PC-9 (cell line): ENCODE data around the gene EIF2S1. TPM values are rescaled to one million over a fixed set of nuclear protein-coding genes. Genes with fewer than 3 reads are reported as not detected.
"Not testable (repeated sequence)": the region's sequence is repeated elsewhere in the genome, so short reads cannot be mapped to it uniquely, and the experiment has no call there.

Source experiments
- BruUV-seq: library from RNA; stranded (reverse); fragments of 400-500 nt; replicated peaks from 2 replicates; lab custom pipeline; 2021; lab: Mats Ljungman, UMichigan
- CTCF ChIA-PET: fragments of 300-600 bp; sonication (Branson Sonifier 250); formaldehyde crosslinking; loops from one replicate; lab custom pipeline; 2022; ENCODE audit warnings: antibody characterized with exemption; lab: Charles Lee
- POLR2A ChIA-PET: fragments of 300-600 bp; sonication (Branson Sonifier 250); formaldehyde crosslinking; loops from one replicate; lab custom pipeline; 2022; ENCODE audit warnings: antibody characterized with exemption; ENCODE audit not compliant: unreplicated experiment; lab: Charles Lee
- DNase-seq, 2 experiments: peaks; one replicate each; pipeline versions ENCODE4 v3.0.0 to v3.0.0-alpha.2; 2015 to 2022; ENCODE audit warnings: mixed read lengths in 1 of 2
- H2AFZ ChIP-seq: fragments of 200-600 bp; sonication (generic); 2 replicates; pipeline ENCODE4 v1.8.1; 2017; ENCODE audit warnings: antibody characterized with exemption
- H3F3A ChIP-seq: fragments of 200-600 bp; sonication (generic); 2 replicates; pipeline ENCODE4 v1.8.1; 2017; ENCODE audit warnings: antibody characterized with exemption, mild to moderate bottlenecking, low read depth; ENCODE audit not compliant: insufficient read depth
- H3K27ac ChIP-seq: fragments of 200-600 bp; sonication (generic); 2 replicates; pipeline ENCODE4 v1.6.1; 2016; ENCODE audit warnings: mixed run types
- H3K27me3 ChIP-seq: fragments of 200-600 bp; sonication (generic); 2 replicates; pipeline ENCODE4 v1.6.1; 2016; ENCODE audit warnings: low read depth, mixed run types; ENCODE audit not compliant: insufficient read depth
- H3K36me3 ChIP-seq: fragments of 200-600 bp; sonication (generic); 2 replicates; pipeline ENCODE4 v1.6.1; 2016; ENCODE audit warnings: low read depth, mixed run types
- H3K4me1 ChIP-seq: fragments of 200-600 bp; sonication (generic); replicated peaks from 2 replicates; pipeline ENCODE4 v1.6.1; 2016; ENCODE audit warnings: mixed run types; ENCODE audit not compliant: insufficient read depth
- H3K4me2 ChIP-seq: fragments of 200-600 bp; sonication (generic); 2 replicates; pipeline ENCODE4 v1.6.1; 2017; ENCODE audit warnings: mixed run types
- H3K4me3 ChIP-seq: fragments of 200-600 bp; sonication (generic); 2 replicates; pipeline ENCODE4 v1.6.1; 2016; ENCODE audit warnings: mixed run types
- H3K79me2 ChIP-seq: fragments of 200-600 bp; sonication (generic); 2 replicates; pipeline ENCODE4 v1.6.1; 2017; ENCODE audit warnings: low read depth, mixed run types
- H3K9me2 ChIP-seq: fragments of 200-600 bp; sonication (generic); 2 replicates; pipeline ENCODE4 v1.8.1; 2017; ENCODE audit warnings: mild to moderate bottlenecking; ENCODE audit not compliant: insufficient read depth
- H3K9me3 ChIP-seq: fragments of 200-600 bp; sonication (generic); 2 replicates; pipeline ENCODE4 v1.8.1; 2016; ENCODE audit warnings: low read depth; ENCODE audit not compliant: insufficient read depth
- H4K20me1 ChIP-seq: fragments of 200-600 bp; sonication (generic); 2 replicates; pipeline ENCODE4 v1.8.1; 2017; ENCODE audit not compliant: insufficient read depth
- EZH2 ChIP-seq: fragments of 200-600 bp; sonication (generic); IDR thresholded peaks from 2 replicates; pipeline ENCODE4 v1.8.0; 2017; ENCODE audit warnings: antibody characterized with exemption, low read depth
- intact Hi-C: fragments of 100-400 bp; cut with micrococcal nuclease; formaldehyde crosslinking; loops from one replicate; pipeline ENCODE4 v1.10.0; 2022; ENCODE audit not compliant: unreplicated experiment
- total RNA-seq: library from RNA; stranded (reverse); gene quantifications from 2 replicates; pipeline ENCODE4 v1.2.3, GENCODE V29; 2021
- TF ChIP-seq, protein P1 (sequence below): fragments of 200-600 bp; sonication (generic); conservative IDR thresholded peaks from 2 replicates; pipeline ENCODE4 v1.6.1; 2017; ENCODE audit warnings: mixed run types, antibody characterized with exemption, mild to moderate bottlenecking, moderate library complexity

The EIF2S1 gene
- total RNA-seq, 1 experiment from 2014 or later: 146 TPM

DNA sequence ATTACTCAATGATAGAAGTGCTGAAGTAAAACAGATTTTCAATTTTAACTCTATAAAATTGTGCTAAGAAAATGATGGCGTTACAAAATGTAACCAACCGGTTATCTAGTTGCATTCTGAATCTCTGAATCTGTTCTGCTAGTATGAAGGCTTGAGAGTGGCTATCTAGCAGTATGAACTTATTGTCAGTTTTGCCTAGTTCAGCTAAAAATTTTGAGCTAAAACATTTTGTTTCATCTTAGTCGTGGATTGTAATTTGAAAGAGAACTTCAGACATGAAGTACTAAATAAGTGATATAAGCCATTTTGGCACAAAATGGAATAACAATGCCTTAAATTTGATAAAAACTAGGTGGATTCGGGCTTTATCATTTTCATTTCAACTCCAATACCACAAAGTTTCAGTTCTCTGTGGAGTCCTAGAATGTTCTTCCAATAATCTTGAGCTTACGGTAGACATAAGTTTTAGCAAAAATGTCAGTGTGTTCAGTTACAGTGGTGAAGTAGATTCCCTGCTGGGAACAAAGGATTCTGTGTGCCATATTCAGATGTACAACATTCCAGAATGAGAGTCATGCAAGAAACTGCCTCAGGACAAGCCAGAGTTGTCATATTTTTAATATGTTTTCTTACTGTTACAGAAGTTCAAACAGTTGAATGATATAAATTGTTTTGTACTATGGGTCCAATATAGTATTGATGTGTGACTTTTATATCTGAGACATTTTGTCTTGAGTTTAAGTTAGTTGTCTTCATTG is 28.6 kb upstream of the EIF2S1 start:
- ChIA-PET POLR2A (interaction anchor here (0.7 kb wide), 1 partner anchor 53 kb away, joined by 3 read pairs; no protein-coding TSS in a partner anchor), CTCF (no interaction called here)
- intact Hi-C loops: no loop called here
- H2AFZ ChIP-seq: no peak overlapping the region
- H3K27me3 ChIP-seq: no peaks in the 10 kb centered on the region
- H3K36me3 ChIP-seq: peaks cover 52% of the 10 kb centered on the region
- TF ChIP-seq EZH2: no peak
- TF ChIP-seq, protein P1, sequence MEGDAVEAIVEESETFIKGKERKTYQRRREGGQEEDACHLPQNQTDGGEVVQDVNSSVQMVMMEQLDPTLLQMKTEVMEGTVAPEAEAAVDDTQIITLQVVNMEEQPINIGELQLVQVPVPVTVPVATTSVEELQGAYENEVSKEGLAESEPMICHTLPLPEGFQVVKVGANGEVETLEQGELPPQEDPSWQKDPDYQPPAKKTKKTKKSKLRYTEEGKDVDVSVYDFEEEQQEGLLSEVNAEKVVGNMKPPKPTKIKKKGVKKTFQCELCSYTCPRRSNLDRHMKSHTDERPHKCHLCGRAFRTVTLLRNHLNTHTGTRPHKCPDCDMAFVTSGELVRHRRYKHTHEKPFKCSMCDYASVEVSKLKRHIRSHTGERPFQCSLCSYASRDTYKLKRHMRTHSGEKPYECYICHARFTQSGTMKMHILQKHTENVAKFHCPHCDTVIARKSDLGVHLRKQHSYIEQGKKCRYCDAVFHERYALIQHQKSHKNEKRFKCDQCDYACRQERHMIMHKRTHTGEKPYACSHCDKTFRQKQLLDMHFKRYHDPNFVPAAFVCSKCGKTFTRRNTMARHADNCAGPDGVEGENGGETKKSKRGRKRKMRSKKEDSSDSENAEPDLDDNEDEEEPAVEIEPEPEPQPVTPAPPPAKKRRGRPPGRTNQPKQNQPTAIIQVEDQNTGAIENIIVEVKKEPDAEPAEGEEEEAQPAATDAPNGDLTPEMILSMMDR: no peak
- DNase-seq: no peak
- peaks cover 8% of the 10 kb centered on the region; the same call in 1 of the 2 replicates for H4K20me1 ChIP-seq
- H3K4me3 ChIP-seq: no peak overlapping the region
- peaks cover 16% of the 10 kb centered on the region; the same call in 1 of the 2 replicates for H3F3A ChIP-seq
- no peaks in the 10 kb centered on the region for H3K9me3 ChIP-seq
- no peaks in the 10 kb centered on the region; the same call in 1 of the 2 replicates for H3K79me2 ChIP-seq
- H3K9me2 ChIP-seq: no peaks in the 10 kb centered on the region
- no peak overlapping the region for H3K4me2 ChIP-seq
- no peak overlapping the region for H3K27ac ChIP-seq
- no peaks in the 10 kb centered on the region for H3K4me1 ChIP-seq
- no TSS peak for BruUV-seq

DNA sequence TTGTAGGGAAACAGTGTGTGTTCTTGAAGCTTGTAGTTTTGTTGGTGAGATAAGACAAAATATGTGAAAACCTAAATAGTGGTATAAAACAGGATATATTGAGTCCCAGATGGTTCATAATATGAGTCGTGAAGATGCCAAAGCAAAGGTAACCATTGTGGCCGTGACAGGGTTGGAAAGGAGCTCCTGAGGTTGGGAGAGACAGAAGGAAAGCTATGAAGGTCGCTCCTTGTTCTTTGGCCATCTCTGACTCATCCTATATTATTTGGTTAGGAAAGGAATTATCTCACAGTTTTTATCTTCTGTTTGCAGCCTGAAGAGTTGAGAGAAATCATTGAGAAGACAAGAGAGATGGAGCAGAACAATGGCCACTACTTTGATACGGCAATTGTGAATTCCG is 27.7 kb upstream of the EIF2S1 start:
- Histone ChIP-seq H3K9me2 (no peaks in the 10 kb centered on the region), H3K4me1 (no peaks in the 10 kb centered on the region), H3K27me3 (no peaks in the 10 kb centered on the region), H3K4me2 (no peak overlapping the region), H2AFZ (no peak overlapping the region), H3K27ac (no peak overlapping the region), H3K79me2 (no peaks in the 10 kb centered on the region; the same call in 1 of the 2 replicates), H3F3A (peaks cover 16% of the 10 kb centered on the region; the same call in 1 of the 2 replicates), H3K4me3 (no peak overlapping the region), H3K9me3 (no peaks in the 10 kb centered on the region), H4K20me1 (peaks cover 5% of the 10 kb centered on the region; the same call in 1 of the 2 replicates), H3K36me3 (peaks cover 52% of the 10 kb centered on the region)
- DNase-seq: no peak
- intact Hi-C loops: no loop called here
- no TSS peak for BruUV-seq
- TF ChIP-seq, protein P1: no peak
- CTCF ChIA-PET: no interaction called here
- POLR2A ChIA-PET: interaction anchor here (0.6 kb wide), 1 partner anchor 255 kb away, joined by 3 read pairs; no protein-coding TSS in a partner anchor

- H3K9me3 ChIP-seq: no peaks in the 10 kb centered on the region
Measured at GRCh38 chr14:67335781-67336180, 24.3 kb upstream of the EIF2S1 start.

GRCh38 chr14:67341231-67341630 is 18.9 kb upstream of the EIF2S1 start:
- H4K20me1 ChIP-seq, H2AFZ ChIP-seq, H3F3A ChIP-seq, DNase-seq, POLR2A ChIA-PET, H3K9me3 ChIP-seq, H3K4me1 ChIP-seq, CTCF ChIA-PET, intact Hi-C loops, H3K4me2 ChIP-seq, BruUV-seq, H3K79me2 ChIP-seq, H3K27ac ChIP-seq, H3K9me2 ChIP-seq, H3K27me3 ChIP-seq, H3K4me3 ChIP-seq: not testable (repeated sequence)
- peaks cover 27% of the 10 kb centered on the region for H3K36me3 ChIP-seq

More at GRCh38 chr14:67335781-67336180, 24.3 kb upstream of the EIF2S1 start:
- no TSS peak for BruUV-seq
- TF ChIP-seq, protein P1: peak; percentile 83
- TF ChIP-seq EZH2: no peak
- peaks cover 5% of the 10 kb centered on the region; the same call in 1 of the 2 replicates for H4K20me1 ChIP-seq
- ChIA-PET CTCF (no interaction called here), POLR2A (no interaction called here)
- H3K4me1 ChIP-seq: no peaks in the 10 kb centered on the region
- no peak overlapping the region for H3K4me2 ChIP-seq
- peaks cover 16% of the 10 kb centered on the region; the same call in 1 of the 2 replicates for H3F3A ChIP-seq
- intact Hi-C loops: loop anchor here (1.0 kb wide), 1 partner anchor 169 kb away; no protein-coding TSS in a partner anchor
- no peaks in the 10 kb centered on the region for H3K9me2 ChIP-seq
- no peak overlapping the region for H2AFZ ChIP-seq
- DNase-seq: no peak
- H3K4me3 ChIP-seq: no peak overlapping the region
- H3K36me3 ChIP-seq: peaks cover 52% of the 10 kb centered on the region
- H3K27ac ChIP-seq: no peak overlapping the region
- no peaks in the 10 kb centered on the region; the same call in 1 of the 2 replicates for H3K79me2 ChIP-seq
- H3K27me3 ChIP-seq: no peaks in the 10 kb centered on the region
